Heart left ventricle (tissue), 16 donors: ENCODE results near the gene PFKFB4. TPM values are rescaled to one million over a fixed set of nuclear protein-coding genes. Genes with fewer than 3 reads are reported as not detected.
"Not testable (repeated sequence)": the region's sequence is repeated elsewhere in the genome, so short reads cannot be mapped to it uniquely, and the experiment has no call there.

Experiments used
- ATAC-seq, 4 donors: fragments of 200-7000 bp; cut with Tn5 transposase; one replicate each; pipeline ENCODE4 v1.9.1; 2020 to 2022; ENCODE audit warnings: moderate library complexity in 4 of 4, mild to moderate bottlenecking in 3 of 4, moderate number of reproducible peaks in 1 of 4
- DNase-seq, 5 donors: peaks; one replicate each; pipeline ENCODE4 v3.0.0-alpha.2; 2020
- H3K27ac ChIP-seq, 12 donors: fragments of 200-600 bp; sonication (generic) in 4 of 12; one replicate each; pipeline versions ENCODE4 v1.5.0 to v1.8.0; 2016 to 2022; ENCODE audit warnings: mild to moderate bottlenecking in 2 of 12
- H3K27me3 ChIP-seq, 9 donors: fragments of 200-600 bp; sonication (generic) in 2 of 9; one replicate each; pipeline versions ENCODE4 v1.5.1 to v1.8.0; 2016 to 2022; ENCODE audit warnings: mild to moderate bottlenecking in 3 of 9
- H3K36me3 ChIP-seq, 9 donors: fragments of 200-600 bp; sonication (generic) in 2 of 9; one replicate each; pipeline versions ENCODE4 v1.5.0 to v1.8.0; 2018 to 2022; ENCODE audit warnings: mild to moderate bottlenecking in 2 of 9
- H3K4me1 ChIP-seq, 12 donors: fragments of 200-600 bp; sonication (generic) in 4 of 12; one replicate each; pipeline versions ENCODE4 v1.5.0 to v1.8.0; 2016 to 2022; ENCODE audit warnings: mild to moderate bottlenecking in 3 of 12
- H3K4me3 ChIP-seq, 12 donors: fragments of 200-600 bp; sonication (generic) in 4 of 12; one replicate each; pipeline versions ENCODE4 v1.5.0 to v1.8.0; 2017 to 2022; ENCODE audit warnings: mild to moderate bottlenecking in 9 of 12, moderate library complexity in 4 of 12
- H3K9me3 ChIP-seq, 12 donors: fragments of 200-600 bp; sonication (generic) in 4 of 12; one replicate each; pipeline versions ENCODE4 v1.5.0 to v1.8.0; 2016 to 2022; ENCODE audit warnings: mild to moderate bottlenecking in 1 of 12
- CTCF ChIP-seq, 12 donors: fragments of 200-600 bp; sonication (generic) in 4 of 12; IDR thresholded peaks; one replicate each; pipeline versions ENCODE4 v1.5.0 to v1.8.0; 2018 to 2022; ENCODE audit warnings: antibody characterized with exemption in 12 of 12, mild to moderate bottlenecking in 5 of 12
- POLR2A ChIP-seq, 2 donors: fragments of 450-650 bp; IDR thresholded peaks; one replicate each; pipeline ENCODE4 v1.6.1; 2017; ENCODE audit warnings: antibody characterized with exemption in 2 of 2, mild to moderate bottlenecking in 2 of 2, moderate library complexity in 2 of 2
- WGBS, 4 donors: extraction: QIAGEN DNeasy Blood & Tissue Kit in 2 of 4; methylation state at CpG; one replicate each; pipeline versions ENCODE4 v1.1.5 to v1.1.7; 2013 to 2018; 5-methylcytosine and 5-hydroxymethylcytosine counted together
- intact Hi-C, 10 donors: fragments of 100-400 bp; cut with DNase I; formaldehyde crosslinking; loops; one replicate each; pipeline versions ENCODE4 v1.11.1 to v1.14.2; 2022
- polyA plus RNA-seq, 2 donors: library from polyadenylated mRNA; stranded (reverse); fragments of 200-250 nt; gene quantifications; one replicate each; pipeline ENCODE4 v1.2.3, GENCODE V29; 2013
- total RNA-seq, 9 donors: library from RNA; depleted of rRNA in 2 of 9; stranded (reverse); fragments of >200 nt in 2 of 9; fragmentation: NEBNext Ultra II Directional in 3 of 9; extraction: Animal tissue kit (Norgen Biotek cat#: 25700) in 3 of 9; gene quantifications; one replicate each; pipeline versions ENCODE4 v1.1.0 to v1.2.4, GENCODE V29; 2016 to 2023
- donor health status: ischemic (EF 13 %, LVEDD 7.1; RV severe dilation, severe dysfunction).
- donor health status: healthy with polysubstance abuse.
- donor health status: DM: no; HTN: yes; CAD: no.
- donor health status: DM: no; HTN: no; CAD: no.
- donor health status: ischemic (EF 25% LVEDD 6.9; RV normal size, moderate dysfunction).
- donor health status: ischemic (EF 25% LVEDD 5.7; RV mildly dilated, moderate dysfunction).
- donor health status: healthy.
- donor health status: DM: yes; HTN: yes; CAD: no.
- donor health status: ischemic (EF 35%, LVEDD 5.7; RV mildly dilated, moderate dysfunction).
- donor health status: nonischemic (EF 11% LVEDD 7.7; RV severe dilation, severe dysfunction).
- donor health status: DM: yes; HTN: yes; CAD: no.
- donor health status: PGD.
- donor health status: ischemic (EF 29% LVEDD 5.4; RV normal size, mild dysfunction).
- donor health status: nonischemic (EF 23%, LVEDD 6.1; RV moderate dilation, normal function).

The PFKFB4 gene
- total and polyA plus RNA-seq, 11 donors: 0.44 to 9.1 (median 1.2) TPM

- intact Hi-C loops: no loop called here
- Histone ChIP-seq H3K27ac (no peak overlapping the region), H3K27me3 (no peaks in the 10 kb centered on the region), H3K9me3 (no peaks in the 10 kb centered on the region), H3K4me1 (peaks cover 0 to 33% (median 0%) of the 10 kb centered on the region in 12 donors), H3K4me3 (no peak overlapping the region), H3K36me3 (peaks cover 0 to 25% (median 0%) of the 10 kb centered on the region in 9 donors)
- WGBS, 4 donors: 86 to 95% (median 89%) methylated on average over 6 of the region's 6 CpGs
- no peak for TF ChIP-seq POLR2A (IDR thresholded peaks at IDR 0.05)
- no peak for TF ChIP-seq CTCF (IDR thresholded peaks at IDR 0.05)
- ATAC-seq (peak in 1 of 4 donors; percentile 42), DNase-seq (no peak)
These were observed 24.2 kb downstream of the PFKFB4 start for GRCh38 chr3:48532271-48532976.

- H3K27ac ChIP-seq, H3K4me3 ChIP-seq, ATAC-seq, intact Hi-C loops, H3K9me3 ChIP-seq, H3K27me3 ChIP-seq, DNase-seq: not testable (repeated sequence)
- H3K4me1 ChIP-seq: peaks cover 0 to 39% (median 0%) of the 10 kb centered on the region in 12 donors
- H3K36me3 ChIP-seq: peaks cover 0 to 11% (median 0%) of the 10 kb centered on the region in 9 donors
- 94 to 99% (median 97%) methylated on average over 4 of the region's 4 CpGs for WGBS, 4 donors
These were observed 25.9 kb downstream of the PFKFB4 start for GRCh38 chr3:48530701-48531100.

- ATAC-seq (no peak), DNase-seq (no peak)
- H3K27ac ChIP-seq: peak overlapping the region in 1 of 12 donors; percentile 30
- no peaks in the 10 kb centered on the region for H3K27me3 ChIP-seq
- no peaks in the 10 kb centered on the region for H3K9me3 ChIP-seq
- TF ChIP-seq POLR2A (IDR thresholded peaks at IDR 0.05): no peak
- no peak for TF ChIP-seq CTCF (IDR thresholded peaks at IDR 0.05)
- no peaks in the 10 kb centered on the region for H3K36me3 ChIP-seq
- no peak overlapping the region for H3K4me3 ChIP-seq
- peaks cover 0 to 39% (median 0%) of the 10 kb centered on the region in 12 donors for H3K4me1 ChIP-seq
- intact Hi-C loops: no loop called here
- WGBS, 4 donors: 83 to 94% (median 91%) methylated on average over 3 of the region's 3 CpGs
These were observed 27.8 kb downstream of the PFKFB4 start for GRCh38 chr3:48528754-48529153.

GRCh38 chr3:48528048-48528447 is 28.6 kb downstream of the PFKFB4 start:
- TF ChIP-seq CTCF (IDR thresholded peaks at IDR 0.05): no peak
- TF ChIP-seq POLR2A (IDR thresholded peaks at IDR 0.05): no peak
- ATAC-seq: no peak
- no peaks in the 10 kb centered on the region for H3K27me3 ChIP-seq
- H3K9me3 ChIP-seq: no peaks in the 10 kb centered on the region
- no peak for DNase-seq
- H3K4me3 ChIP-seq: no peak overlapping the region
- peaks cover 0 to 38% (median 0%) of the 10 kb centered on the region in 12 donors for H3K4me1 ChIP-seq
- H3K36me3 ChIP-seq: no peaks in the 10 kb centered on the region
- WGBS, 4 donors: 90 to 94% (median 92%) methylated on average over 9 of the region's 9 CpGs
- peak overlapping the region in 1 of 12 donors; percentile 30 for H3K27ac ChIP-seq
- intact Hi-C loops: no loop called here
